Astrocyte of the spinal cord (primary cell): Measurements from ENCODE around the gene INPP5A.

Experiments
- DNase-seq: peaks from one replicate; pipeline ENCODE4 v3.0.0; 2011; ENCODE audit warnings: low read depth, low spot score
- H3K4me3 ChIP-seq: 2 replicates; pipeline ENCODE4 v1.5.1; 2011; ENCODE audit warnings: low read depth, mild to moderate bottlenecking, low read length, moderate library complexity
- in situ Hi-C: cut with HindIII; loops from 2 replicates; pipeline ENCODE4 v1.10.0; 2017; ENCODE audit warnings: low sequenced_read_pairs
- TF ChIP-seq, protein P1 (sequence below): IDR thresholded peaks from 2 replicates; pipeline ENCODE4 v1.5.1; 2012; ENCODE audit warnings: low read depth, mild to moderate bottlenecking, low read length, inconsistent platforms

Gene INPP5A

DNA sequence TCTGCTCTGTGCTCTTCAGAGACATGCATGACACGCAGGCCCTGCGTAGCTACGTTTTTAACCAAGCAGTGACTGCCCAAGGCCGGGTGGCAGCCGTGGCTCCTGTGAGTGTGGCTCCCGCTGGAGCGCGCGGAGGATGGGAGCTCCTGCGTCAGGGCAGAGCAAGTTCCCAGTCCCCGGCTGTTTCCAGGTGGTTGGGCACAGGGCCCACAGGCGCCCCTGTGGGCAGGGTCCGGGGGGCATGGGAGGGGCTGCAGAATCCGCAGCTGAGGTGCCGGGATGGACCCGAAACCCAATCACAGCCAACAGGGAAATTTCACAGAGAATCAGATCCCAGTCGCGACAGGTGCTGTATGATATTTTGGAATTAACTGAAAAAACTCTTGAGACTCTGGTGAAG lies 238.6 kb downstream of the INPP5A start:
- no peak for DNase-seq
- TF ChIP-seq, protein P1, sequence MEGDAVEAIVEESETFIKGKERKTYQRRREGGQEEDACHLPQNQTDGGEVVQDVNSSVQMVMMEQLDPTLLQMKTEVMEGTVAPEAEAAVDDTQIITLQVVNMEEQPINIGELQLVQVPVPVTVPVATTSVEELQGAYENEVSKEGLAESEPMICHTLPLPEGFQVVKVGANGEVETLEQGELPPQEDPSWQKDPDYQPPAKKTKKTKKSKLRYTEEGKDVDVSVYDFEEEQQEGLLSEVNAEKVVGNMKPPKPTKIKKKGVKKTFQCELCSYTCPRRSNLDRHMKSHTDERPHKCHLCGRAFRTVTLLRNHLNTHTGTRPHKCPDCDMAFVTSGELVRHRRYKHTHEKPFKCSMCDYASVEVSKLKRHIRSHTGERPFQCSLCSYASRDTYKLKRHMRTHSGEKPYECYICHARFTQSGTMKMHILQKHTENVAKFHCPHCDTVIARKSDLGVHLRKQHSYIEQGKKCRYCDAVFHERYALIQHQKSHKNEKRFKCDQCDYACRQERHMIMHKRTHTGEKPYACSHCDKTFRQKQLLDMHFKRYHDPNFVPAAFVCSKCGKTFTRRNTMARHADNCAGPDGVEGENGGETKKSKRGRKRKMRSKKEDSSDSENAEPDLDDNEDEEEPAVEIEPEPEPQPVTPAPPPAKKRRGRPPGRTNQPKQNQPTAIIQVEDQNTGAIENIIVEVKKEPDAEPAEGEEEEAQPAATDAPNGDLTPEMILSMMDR, result no peak
- no peak overlapping the region for H3K4me3 ChIP-seq
- in situ Hi-C loops, result no loop called here

DNA sequence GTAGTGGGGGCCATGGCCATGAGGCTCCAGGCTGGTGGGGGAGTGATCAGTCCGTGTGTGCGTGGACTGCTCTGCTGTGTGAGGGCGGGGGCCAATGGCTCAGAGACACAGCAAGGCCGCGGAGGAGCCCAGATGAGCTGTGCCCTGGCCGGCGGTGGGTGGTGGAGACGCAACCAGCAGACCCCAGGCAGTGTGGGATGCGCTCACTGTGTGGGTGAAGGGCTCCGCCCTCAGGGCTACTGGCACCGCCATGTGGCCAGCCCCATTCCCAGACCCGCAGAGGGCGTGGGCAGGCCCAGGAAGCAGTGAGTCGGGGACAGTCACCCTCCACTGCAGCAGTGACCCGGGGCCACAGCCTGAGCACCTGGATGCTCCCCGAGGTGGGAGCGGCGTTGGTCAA lies 239.2 kb downstream of the INPP5A start:
- TF ChIP-seq, protein P1, result no peak

GRCh38 chr10:132777441-132777840 lies 239.9 kb downstream of the INPP5A start:
- DNase-seq, result no peak
- H3K4me3 ChIP-seq, result no peak overlapping the region
- TF ChIP-seq, protein P1, result no peak
- in situ Hi-C loops, result no loop called here

More for the DNA sequence above, 239.2 kb downstream of the INPP5A start:
- no peak overlapping the region for H3K4me3 ChIP-seq
- in situ Hi-C loops, result no loop called here
- DNase-seq, result no peak

GRCh38 chr10:132779549-132780294 lies 242.1 kb downstream of the INPP5A start:
- in situ Hi-C loops, result no loop called here
- TF ChIP-seq, protein P1, result no peak
- no peak overlapping the region for H3K4me3 ChIP-seq
- no peak for DNase-seq

- TF ChIP-seq, protein P1, result no peak
- in situ Hi-C loops, result no loop called here
- H3K4me3 ChIP-seq, result no peak overlapping the region
- no peak for DNase-seq
Observed at GRCh38 chr10:132780356-132780755, 242.8 kb downstream of the INPP5A start.

GRCh38 chr10:132781556-132781955 lies 244.0 kb downstream of the INPP5A start:
- DNase-seq, result no peak
- no peak overlapping the region for H3K4me3 ChIP-seq
- in situ Hi-C loops, result no loop called here
- TF ChIP-seq, protein P1, result no peak
